HG02798 (cell line): ENCODE data around the gene CYB5D1.
A peak's percentile ranks its signal among the peaks of the same experiment; 100 is the strongest.
"Not testable (repeated sequence)": the region's sequence is repeated elsewhere in the genome, so short reads cannot be mapped to it uniquely, and the experiment has no call there.

Experiments
- ATAC-seq: cut with Tn5 transposase; IDR thresholded peaks from one replicate; pipeline ENCODE4 v1.9.1; 2021; ENCODE audit warnings: mild to moderate bottlenecking; ENCODE audit not compliant: unreplicated experiment, poor library complexity

CYB5D1 gene

GRCh38 chr17:7857713-7858521, at the start of gene CYB5D1:
Gene CYB5D1 (plus strand): TSS chr17:7858003. CDS start chr17:7858135, 132 bp downstream.
- ATAC-seq = peak; percentile 46

GRCh38 chr17:7809086-7809790, 48.6 kb upstream of the CYB5D1 start:
- no peak for ATAC-seq

- ATAC-seq = not testable (repeated sequence)
These were observed 47.9 kb upstream of the CYB5D1 start for GRCh38 chr17:7809791-7810343.

- ATAC-seq = no peak
These were observed 46.6 kb upstream of the CYB5D1 start for GRCh38 chr17:7811251-7811650.

- ATAC-seq = no peak
These were observed 42.8 kb upstream of the CYB5D1 start for GRCh38 chr17:7814969-7815368.

- no peak for ATAC-seq
These were observed 40.7 kb upstream of the CYB5D1 start for GRCh38 chr17:7816926-7817642.

- ATAC-seq = no peak
These were observed 40.2 kb upstream of the CYB5D1 start for GRCh38 chr17:7817643-7817964.

- no peak for ATAC-seq
These were observed 39.8 kb upstream of the CYB5D1 start for GRCh38 chr17:7818026-7818425.

- ATAC-seq = no peak
These were observed 38.8 kb upstream of the CYB5D1 start for GRCh38 chr17:7818746-7819645.

GRCh38 chr17:7820231-7820630, 37.6 kb upstream of the CYB5D1 start:
- no peak for ATAC-seq

- ATAC-seq = no peak
These were observed 35.7 kb upstream of the CYB5D1 start for GRCh38 chr17:7822126-7822525.

GRCh38 chr17:7823581-7824001, 34.2 kb upstream of the CYB5D1 start:
- ATAC-seq = no peak

- no peak for ATAC-seq
These were observed 33.5 kb upstream of the CYB5D1 start for GRCh38 chr17:7824021-7824924.

- ATAC-seq = no peak
These were observed 32.4 kb upstream of the CYB5D1 start for GRCh38 chr17:7825206-7825990.

GRCh38 chr17:7830616-7831015, 27.2 kb upstream of the CYB5D1 start:
- ATAC-seq = no peak

- ATAC-seq = no peak
These were observed 26.6 kb upstream of the CYB5D1 start for GRCh38 chr17:7831233-7831632.

GRCh38 chr17:7832431-7832830, 25.4 kb upstream of the CYB5D1 start:
- ATAC-seq = no peak
